AG09309 (cell line): Measurements from ENCODE around the gene ATP8A2.

Experiments
- DNase-seq: peaks from one replicate; pipeline ENCODE4 v3.0.0-alpha.2; 2010; ENCODE audit warnings: low read depth
- H3K4me3 ChIP-seq: 2 replicates; pipeline ENCODE4 v1.5.1; 2011; ENCODE audit warnings: mild to moderate bottlenecking, low read depth, low read length, moderate library complexity; ENCODE audit not compliant: control insufficient read depth
- TF ChIP-seq, protein P1 (sequence below): IDR thresholded peaks from 2 replicates; pipeline ENCODE4 v1.5.1; 2011; ENCODE audit warnings: mild to moderate bottlenecking, low read depth, low read length, inconsistent platforms; ENCODE audit not compliant: insufficient read depth, control insufficient read depth; ENCODE audit errors: missing control alignments

Gene ATP8A2

GRCh38 chr13:25608181-25608580 is 236.4 kb downstream of the ATP8A2 start:
- no peak overlapping the region for H3K4me3 ChIP-seq
- DNase-seq = no peak
- TF ChIP-seq, protein P1, sequence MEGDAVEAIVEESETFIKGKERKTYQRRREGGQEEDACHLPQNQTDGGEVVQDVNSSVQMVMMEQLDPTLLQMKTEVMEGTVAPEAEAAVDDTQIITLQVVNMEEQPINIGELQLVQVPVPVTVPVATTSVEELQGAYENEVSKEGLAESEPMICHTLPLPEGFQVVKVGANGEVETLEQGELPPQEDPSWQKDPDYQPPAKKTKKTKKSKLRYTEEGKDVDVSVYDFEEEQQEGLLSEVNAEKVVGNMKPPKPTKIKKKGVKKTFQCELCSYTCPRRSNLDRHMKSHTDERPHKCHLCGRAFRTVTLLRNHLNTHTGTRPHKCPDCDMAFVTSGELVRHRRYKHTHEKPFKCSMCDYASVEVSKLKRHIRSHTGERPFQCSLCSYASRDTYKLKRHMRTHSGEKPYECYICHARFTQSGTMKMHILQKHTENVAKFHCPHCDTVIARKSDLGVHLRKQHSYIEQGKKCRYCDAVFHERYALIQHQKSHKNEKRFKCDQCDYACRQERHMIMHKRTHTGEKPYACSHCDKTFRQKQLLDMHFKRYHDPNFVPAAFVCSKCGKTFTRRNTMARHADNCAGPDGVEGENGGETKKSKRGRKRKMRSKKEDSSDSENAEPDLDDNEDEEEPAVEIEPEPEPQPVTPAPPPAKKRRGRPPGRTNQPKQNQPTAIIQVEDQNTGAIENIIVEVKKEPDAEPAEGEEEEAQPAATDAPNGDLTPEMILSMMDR = no peak

- TF ChIP-seq, protein P1 = no peak
- no peak for DNase-seq
- H3K4me3 ChIP-seq = no peak overlapping the region
These were observed 244.9 kb downstream of the ATP8A2 start for GRCh38 chr13:25616674-25617073.

GRCh38 chr13:25619897-25620296 is 248.1 kb downstream of the ATP8A2 start:
- DNase-seq = no peak
- no peak overlapping the region for H3K4me3 ChIP-seq
- TF ChIP-seq, protein P1 = no peak

GRCh38 chr13:25625414-25625813 is 253.6 kb downstream of the ATP8A2 start:
- no peak for DNase-seq

DNA sequence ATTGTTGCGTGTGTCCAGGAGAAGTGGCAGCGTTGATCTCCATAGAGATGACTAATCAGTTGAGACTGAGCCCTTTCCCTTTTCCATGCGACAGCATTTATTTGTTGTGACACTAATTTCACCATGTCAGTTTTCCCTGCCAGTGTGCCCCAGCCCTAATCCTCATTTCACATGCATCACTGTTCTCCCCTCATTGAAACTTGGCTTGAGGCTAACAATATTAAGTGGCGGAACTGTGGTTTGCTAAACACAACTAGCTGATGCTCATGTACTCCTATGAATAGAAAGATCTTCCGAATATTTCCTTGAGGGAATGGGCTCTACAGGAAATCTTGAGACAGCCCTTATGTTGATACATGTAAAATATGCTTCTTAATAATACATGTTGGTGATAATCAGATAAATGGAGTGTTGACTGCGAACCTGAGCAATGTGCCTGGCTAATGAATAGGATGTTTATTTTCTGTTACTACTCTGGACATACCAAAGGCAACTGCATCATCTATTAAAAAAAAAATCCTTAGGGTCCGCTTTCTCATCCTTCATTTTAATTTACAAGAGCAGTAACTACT is 258.6 kb downstream of the ATP8A2 start:
- no peak overlapping the region for H3K4me3 ChIP-seq
- TF ChIP-seq, protein P1 = no peak
- no peak for DNase-seq

More at GRCh38 chr13:25625414-25625813, 253.6 kb downstream of the ATP8A2 start:
- TF ChIP-seq, protein P1 = no peak
- no peak overlapping the region for H3K4me3 ChIP-seq

DNA sequence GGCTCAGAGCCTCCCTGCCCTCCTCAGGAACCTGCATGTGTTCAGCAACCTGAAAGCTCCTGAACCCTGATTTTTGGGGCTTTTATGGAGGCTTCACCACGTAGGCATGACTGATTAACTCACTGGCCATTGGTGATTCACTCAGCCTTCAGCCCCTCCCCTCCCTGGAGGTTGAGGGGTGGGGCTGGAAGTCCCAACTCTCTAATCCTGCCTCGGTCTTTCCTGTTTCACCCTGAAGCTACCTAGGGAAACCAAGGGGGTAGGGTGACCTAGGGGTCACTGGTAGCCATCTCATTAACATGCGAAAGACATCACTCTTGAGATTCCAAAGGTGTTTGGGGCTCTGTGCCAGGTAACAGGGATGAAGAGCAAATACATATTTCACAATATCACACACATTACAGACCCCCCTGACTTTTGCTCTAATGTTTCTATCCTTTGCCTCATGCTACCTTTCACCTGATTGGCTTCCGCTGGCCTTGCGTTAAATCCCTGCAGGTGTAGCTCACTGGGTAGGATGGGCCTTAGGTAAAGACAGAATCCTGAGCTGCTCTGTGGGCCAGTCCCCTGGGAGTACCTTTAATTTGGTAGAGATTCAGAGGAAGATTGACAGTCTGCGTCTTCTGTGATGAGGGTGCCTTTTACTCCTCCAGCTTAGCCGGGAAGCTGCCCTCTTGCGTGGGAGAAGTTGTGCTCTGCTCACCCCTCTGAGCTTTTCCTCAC is 260.6 kb downstream of the ATP8A2 start:
- no peak for DNase-seq
- H3K4me3 ChIP-seq = no peak overlapping the region
- TF ChIP-seq, protein P1 = no peak
